Trophoblast cell (in vitro differentiated cells and primary cell): ENCODE data around the gene GCN1.

Experiments used
- DNase-seq, 2 donors: peaks; one replicate each; pipeline ENCODE4 v3.0.0-alpha.2; 2016
- H2AFZ ChIP-seq: 2 replicates; pipeline ENCODE4 v1.6.1; 2013; ENCODE audit warnings: low read length, moderate library complexity, mild to moderate bottlenecking; ENCODE audit not compliant: insufficient read depth, poor library complexity
- H2AK5ac ChIP-seq: 2 replicates; pipeline ENCODE4 v1.6.1; 2013; ENCODE audit warnings: mild to moderate bottlenecking, low read length
- H2BK120ac ChIP-seq: 2 replicates; pipeline ENCODE4 v1.6.1; 2013; ENCODE audit warnings: low read length, mild to moderate bottlenecking, moderate library complexity; ENCODE audit not compliant: insufficient read depth, poor library complexity
- H2BK12ac ChIP-seq: 2 replicates; pipeline ENCODE4 v1.6.1; 2013; ENCODE audit warnings: mild to moderate bottlenecking, low read length, moderate library complexity
- H2BK5ac ChIP-seq: 2 replicates; pipeline ENCODE4 v1.6.1; 2013; ENCODE audit warnings: low read length, low read depth, moderate library complexity, mild to moderate bottlenecking; ENCODE audit not compliant: poor library complexity
- H3K14ac ChIP-seq: 2 replicates; pipeline ENCODE4 v1.6.1; 2013; ENCODE audit warnings: mild to moderate bottlenecking, low read length
- H3K18ac ChIP-seq: 2 replicates; pipeline ENCODE4 v1.6.1; 2013; ENCODE audit warnings: mild to moderate bottlenecking, low read length
- H3K23ac ChIP-seq: 2 replicates; pipeline ENCODE4 v1.6.1; 2013; ENCODE audit warnings: low read length
- H3K27ac ChIP-seq: 2 replicates; pipeline ENCODE4 v1.5.1; 2013; ENCODE audit warnings: low read depth, mild to moderate bottlenecking, inconsistent platforms, low read length, moderate library complexity
- H3K27me3 ChIP-seq: 2 replicates; pipeline ENCODE4 v1.6.1; 2013; ENCODE audit warnings: inconsistent platforms, mild to moderate bottlenecking, low read length, moderate library complexity; ENCODE audit not compliant: insufficient read depth
- H3K36me3 ChIP-seq, 2 experiments: 1 replicate in 1 of 2; 2 replicates in 1 of 2; pipeline ENCODE4 v1.6.1; 2013; ENCODE audit warnings: low read length in 2 of 2, mild to moderate bottlenecking in 2 of 2, moderate library complexity in 1 of 2; ENCODE audit not compliant: insufficient read depth in 2 of 2, control insufficient read depth in 1 of 2
- H3K4ac ChIP-seq: 2 replicates; pipeline ENCODE4 v1.6.1; 2013; ENCODE audit warnings: low read depth, mild to moderate bottlenecking, low read length, moderate library complexity
- H3K4me1 ChIP-seq, 2 experiments: 1 replicate in 1 of 2; 2 replicates in 1 of 2; pipeline ENCODE4 v1.6.1; 2013; ENCODE audit warnings: low read length in 2 of 2, mild to moderate bottlenecking in 2 of 2, moderate library complexity in 1 of 2; ENCODE audit not compliant: insufficient read depth in 2 of 2, control insufficient read depth in 1 of 2
- H3K4me2 ChIP-seq: 2 replicates; pipeline ENCODE4 v1.6.1; 2013; ENCODE audit warnings: inconsistent platforms, mild to moderate bottlenecking, low read length, moderate library complexity
- H3K4me3 ChIP-seq: 2 replicates; pipeline ENCODE4 v1.5.1; 2013; ENCODE audit warnings: mild to moderate bottlenecking, low read depth, low read length, inconsistent platforms
- H3K79me1 ChIP-seq: one replicate; pipeline ENCODE4 v1.6.1; 2013; ENCODE audit warnings: low read length
- H3K79me2 ChIP-seq: 2 replicates; pipeline ENCODE4 v1.6.1; 2013; ENCODE audit warnings: low read length, mild to moderate bottlenecking; ENCODE audit not compliant: control insufficient read depth, insufficient read depth, poor library complexity
- H3K9ac ChIP-seq: 2 replicates; pipeline ENCODE4 v1.6.1; 2013; ENCODE audit warnings: mild to moderate bottlenecking, low read length
- H3K9me3 ChIP-seq: 2 replicates; pipeline ENCODE4 v1.6.1; 2013; ENCODE audit warnings: low read depth, mild to moderate bottlenecking, control low read depth, inconsistent platforms, low read length; ENCODE audit not compliant: insufficient read depth
- H4K12ac ChIP-seq: 2 replicates; pipeline ENCODE4 v1.6.1; 2013; ENCODE audit warnings: low read depth, mild to moderate bottlenecking, low read length, moderate library complexity
- H4K8ac ChIP-seq: 2 replicates; pipeline ENCODE4 v1.6.1; 2013; ENCODE audit warnings: low read depth, mild to moderate bottlenecking, low read length, moderate library complexity
- H4K91ac ChIP-seq: one replicate; pipeline ENCODE4 v1.6.1; 2013; ENCODE audit warnings: low read depth, mild to moderate bottlenecking, low read length, moderate library complexity
- WGBS: extraction: QIAGEN DNeasy Blood & Tissue Kit; methylation state at CpG from one replicate; pipeline ENCODE4 v1.1.7; 2013; ENCODE audit warnings: missing lambda C conversion rate; ENCODE audit not compliant: insufficient read length, insufficient coverage; ENCODE audit errors: extremely low coverage; 5-methylcytosine and 5-hydroxymethylcytosine counted together

The GCN1 gene

DNA sequence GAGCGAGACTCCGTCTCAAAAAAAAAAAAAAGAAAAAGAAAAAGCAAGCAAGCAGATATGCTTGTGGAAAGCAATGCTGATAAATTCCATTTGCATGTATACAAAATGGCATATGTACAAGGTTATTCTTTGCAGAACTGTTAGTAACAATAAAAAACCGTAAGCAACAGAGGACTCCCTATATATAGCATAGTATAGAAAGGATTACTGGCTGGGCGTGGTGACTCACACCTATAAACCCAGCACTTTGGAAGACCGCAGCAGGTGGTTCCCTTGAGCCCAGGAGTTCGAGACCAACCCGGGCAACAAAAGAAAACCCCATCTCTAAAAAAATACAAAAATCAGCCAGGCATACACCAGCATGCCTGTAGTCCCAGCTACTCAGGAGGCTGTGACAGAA, 13.5 kb downstream of the GCN1 start:
- H3K9ac ChIP-seq = no peak overlapping the region
- no peak overlapping the region for H3K27ac ChIP-seq
- H3K79me2 ChIP-seq = no peaks in the 10 kb centered on the region
- H2BK5ac ChIP-seq = no peak overlapping the region
- H3K4me1 ChIP-seq = peaks cover 3 to 4% of the 10 kb centered on the region in 2 experiments
- no peak overlapping the region for H2BK12ac ChIP-seq
- peaks cover 2% of the 10 kb centered on the region for H3K9me3 ChIP-seq
- no peak overlapping the region for H4K8ac ChIP-seq
- H3K14ac ChIP-seq = no peak overlapping the region
- H3K18ac ChIP-seq = no peak overlapping the region
- H3K79me1 ChIP-seq = no peaks in the 10 kb centered on the region
- H4K12ac ChIP-seq = no peak overlapping the region
- peaks cover 58 to 66% of the 10 kb centered on the region in 2 experiments for H3K36me3 ChIP-seq
- H2BK120ac ChIP-seq = no peak overlapping the region
- H2AFZ ChIP-seq = no peak overlapping the region
- H4K91ac ChIP-seq = no peak overlapping the region
- H3K4me3 ChIP-seq = no peak overlapping the region
- DNase-seq = no peak
- no peak overlapping the region for H3K23ac ChIP-seq
- WGBS = no CpG with 5 or more reads among the region's 7 CpGs
- no peaks in the 10 kb centered on the region for H3K27me3 ChIP-seq
- peak overlapping the region; percentile 14 for H3K4ac ChIP-seq
- no peak overlapping the region for H2AK5ac ChIP-seq
- no peak overlapping the region for H3K4me2 ChIP-seq

DNA sequence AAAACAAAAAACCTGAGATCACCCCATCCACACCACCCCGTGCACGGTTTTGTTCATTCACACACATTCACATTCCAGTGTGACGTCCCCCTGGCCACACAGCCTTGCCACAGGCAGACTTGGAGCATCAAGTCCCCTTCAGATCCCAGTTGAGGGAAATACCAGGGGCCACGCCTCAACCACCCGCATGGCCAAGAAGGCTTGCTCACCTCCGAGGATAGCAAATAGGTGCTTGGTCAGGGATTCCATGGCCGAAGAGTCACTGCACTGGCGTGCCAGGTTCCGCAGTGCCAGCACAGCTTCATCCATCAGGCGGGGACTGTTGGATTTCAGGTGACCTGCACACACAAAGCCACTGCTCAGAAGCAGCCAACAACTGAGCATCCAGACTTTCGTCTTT, 19.0 kb downstream of the GCN1 start:
- Histone ChIP-seq H4K91ac (no peak overlapping the region), H3K14ac (no peak overlapping the region), H3K18ac (no peak overlapping the region), H3K27me3 (no peaks in the 10 kb centered on the region), H2BK5ac (no peak overlapping the region), H2AK5ac (no peak overlapping the region), H4K8ac (no peak overlapping the region), H3K9ac (no peak overlapping the region), H3K79me1 (no peaks in the 10 kb centered on the region), H2AFZ (no peak overlapping the region), H3K79me2 (no peaks in the 10 kb centered on the region), H4K12ac (no peak overlapping the region), H3K9me3 (no peaks in the 10 kb centered on the region), H2BK120ac (no peak overlapping the region), H3K23ac (no peak overlapping the region), H3K4me1 (no peaks in the 10 kb centered on the region), H3K36me3 (peaks cover 66 to 77% of the 10 kb centered on the region in 2 experiments), H2BK12ac (no peak overlapping the region), H3K4me3 (no peak overlapping the region), H3K4ac (no peak overlapping the region), H3K4me2 (no peak overlapping the region), H3K27ac (no peak overlapping the region)
- WGBS = no CpG with 5 or more reads among the region's 11 CpGs
- DNase-seq = peak; percentile 93 to 97

DNA sequence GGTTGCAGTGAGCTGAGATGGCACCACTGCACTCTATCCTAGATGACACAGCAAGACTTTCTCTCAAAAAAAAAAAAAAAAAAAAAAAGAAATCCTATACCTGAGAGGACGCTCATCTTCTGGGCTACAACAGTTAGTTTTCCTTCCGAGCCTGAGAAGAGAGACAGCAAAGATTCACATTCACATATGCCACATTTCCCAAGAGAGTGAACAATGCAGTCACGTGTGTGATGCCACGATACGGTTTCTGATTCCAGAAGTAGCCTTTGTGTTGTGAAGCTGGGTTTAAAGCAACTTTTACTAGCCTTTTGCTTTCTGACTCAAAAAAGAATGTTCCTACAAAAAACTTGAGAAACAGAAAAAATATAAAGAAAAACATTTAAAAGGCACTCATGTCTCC, 19.5 kb downstream of the GCN1 start:
- Histone ChIP-seq H3K4ac (no peak overlapping the region), H2BK12ac (no peak overlapping the region), H2AK5ac (no peak overlapping the region), H4K12ac (no peak overlapping the region), H3K27ac (no peak overlapping the region), H3K9ac (no peak overlapping the region), H4K8ac (no peak overlapping the region), H2BK5ac (no peak overlapping the region), H3K4me1 (no peaks in the 10 kb centered on the region), H3K27me3 (no peaks in the 10 kb centered on the region), H3K23ac (no peak overlapping the region), H3K36me3 (peaks cover 66 to 80% of the 10 kb centered on the region in 2 experiments), H3K79me2 (no peaks in the 10 kb centered on the region), H3K79me1 (no peaks in the 10 kb centered on the region), H3K4me2 (no peak overlapping the region), H3K9me3 (no peaks in the 10 kb centered on the region), H2AFZ (no peak overlapping the region), H2BK120ac (no peak overlapping the region), H3K14ac (no peak overlapping the region), H3K4me3 (no peak overlapping the region), H4K91ac (no peak overlapping the region), H3K18ac (no peak overlapping the region)
- DNase-seq = peak in 1 of 2 donors; percentile 31
- no CpG with 5 or more reads among the region's 5 CpGs for WGBS

DNA sequence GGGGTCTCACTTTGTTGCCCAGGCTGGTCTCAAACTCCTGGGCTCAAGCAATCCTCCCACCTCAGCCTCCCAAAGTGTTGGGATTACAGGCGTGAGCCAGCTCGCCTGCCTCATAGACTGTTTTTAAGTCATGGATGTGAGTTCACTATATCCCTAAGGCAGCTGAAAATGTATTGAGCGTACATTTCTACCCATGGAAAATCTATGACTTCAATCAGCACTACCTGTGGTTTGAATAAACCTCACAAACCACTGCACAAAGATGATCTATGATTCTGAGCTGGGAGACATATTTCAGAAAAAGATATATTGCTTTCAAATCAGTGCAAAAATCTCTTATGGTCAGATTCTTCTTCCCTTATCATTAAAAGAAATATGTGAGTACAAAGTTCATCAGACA, 22.5 kb downstream of the GCN1 start:
- Histone ChIP-seq H2BK12ac (no peak overlapping the region), H3K4me1 (no peaks in the 10 kb centered on the region), H3K9me3 (no peaks in the 10 kb centered on the region), H4K8ac (no peak overlapping the region), H3K14ac (no peak overlapping the region), H3K4me2 (no peak overlapping the region), H2AK5ac (no peak overlapping the region), H4K91ac (no peak overlapping the region), H2BK120ac (no peak overlapping the region), H3K4ac (no peak overlapping the region), H3K27me3 (no peaks in the 10 kb centered on the region), H3K79me2 (no peaks in the 10 kb centered on the region), H4K12ac (no peak overlapping the region), H2AFZ (no peak overlapping the region), H3K18ac (no peak overlapping the region), H3K9ac (no peak overlapping the region), H3K36me3 (peaks cover 64 to 78% of the 10 kb centered on the region in 2 experiments), H2BK5ac (no peak overlapping the region), H3K23ac (no peak overlapping the region), H3K79me1 (no peaks in the 10 kb centered on the region), H3K27ac (no peak overlapping the region), H3K4me3 (no peak overlapping the region)
- WGBS = no CpG with 5 or more reads among the region's 3 CpGs
- DNase-seq = no peak
